Activated CD4-positive, alpha-beta T cell treated with anti-CD3 and anti-CD28 coated beads, Interleukin-2, Interleukin-4, amounts not matched to agents 100 ng/mL and 50 ng/mL, durations not matched to agents 16 hours and 8 hours (primary cell): ENCODE results near the gene LAG3.

Experiments used
- DNase-seq: peaks from one replicate; pipeline ENCODE4 v3.0.0-alpha.2; 2020; ENCODE audit warnings: low spot score

Gene LAG3

DNA sequence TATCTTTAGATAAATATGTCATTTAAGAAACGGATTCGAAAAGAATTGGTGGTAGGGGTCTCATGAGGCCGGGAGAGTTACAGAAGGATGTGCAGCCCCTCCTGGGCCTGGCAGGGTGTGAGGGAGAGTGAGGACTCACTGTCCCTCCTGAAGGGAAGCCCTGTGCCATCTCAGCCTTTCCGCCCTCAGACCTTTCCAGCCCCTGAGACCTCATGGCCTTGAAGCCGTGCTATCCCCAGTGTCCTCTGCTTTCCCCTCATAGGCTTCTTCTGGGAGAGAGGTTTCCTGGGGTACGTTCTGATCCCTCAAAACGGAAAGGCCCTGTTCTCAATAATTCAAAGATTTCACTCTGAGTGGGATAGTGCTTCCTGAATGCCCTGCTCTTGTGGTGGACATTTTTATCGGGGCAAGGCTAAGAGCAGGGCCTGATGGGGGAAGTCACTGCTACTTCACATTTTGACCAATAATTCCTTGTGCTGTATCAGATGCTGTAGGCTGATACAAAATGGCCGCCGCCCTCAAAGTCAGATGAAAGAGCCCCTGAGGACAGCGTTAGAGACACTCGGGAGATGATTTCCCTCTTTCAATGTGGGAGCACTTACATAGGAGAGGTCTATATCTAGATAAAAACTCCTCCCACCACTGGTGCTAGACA is 18.3 kb downstream of the LAG3 start:
- peak; percentile 67 for DNase-seq

DNA sequence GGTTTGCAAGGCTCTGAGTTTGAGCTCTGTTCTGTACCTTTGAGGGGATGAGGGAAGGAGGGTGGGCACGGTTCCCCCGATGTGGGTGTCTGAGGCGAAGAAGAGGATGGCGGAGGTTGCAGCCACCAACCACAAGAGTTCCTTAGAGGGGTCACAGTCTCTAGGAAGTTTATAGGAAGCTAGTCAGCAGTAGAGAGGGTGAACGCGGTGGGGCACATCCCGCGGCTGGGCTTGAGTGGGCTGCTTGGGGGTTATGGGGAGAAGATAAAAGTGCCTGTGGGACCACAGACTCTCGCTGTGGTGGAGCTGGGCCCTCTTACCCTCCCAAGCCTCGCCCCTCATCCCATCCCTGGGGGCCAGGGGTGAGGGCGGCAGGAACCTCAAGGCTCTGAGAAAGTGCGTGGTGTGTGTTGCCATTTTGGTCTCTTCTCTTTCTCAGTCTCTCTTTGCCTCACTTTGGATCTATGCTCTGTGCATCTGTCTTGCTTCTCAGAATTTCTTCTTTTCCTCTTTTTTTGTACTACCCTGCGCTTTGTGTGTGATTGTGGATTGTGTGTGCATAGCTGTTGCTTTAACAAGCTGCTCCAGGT is 19.7 kb downstream of the LAG3 start:
- no peak for DNase-seq

DNA sequence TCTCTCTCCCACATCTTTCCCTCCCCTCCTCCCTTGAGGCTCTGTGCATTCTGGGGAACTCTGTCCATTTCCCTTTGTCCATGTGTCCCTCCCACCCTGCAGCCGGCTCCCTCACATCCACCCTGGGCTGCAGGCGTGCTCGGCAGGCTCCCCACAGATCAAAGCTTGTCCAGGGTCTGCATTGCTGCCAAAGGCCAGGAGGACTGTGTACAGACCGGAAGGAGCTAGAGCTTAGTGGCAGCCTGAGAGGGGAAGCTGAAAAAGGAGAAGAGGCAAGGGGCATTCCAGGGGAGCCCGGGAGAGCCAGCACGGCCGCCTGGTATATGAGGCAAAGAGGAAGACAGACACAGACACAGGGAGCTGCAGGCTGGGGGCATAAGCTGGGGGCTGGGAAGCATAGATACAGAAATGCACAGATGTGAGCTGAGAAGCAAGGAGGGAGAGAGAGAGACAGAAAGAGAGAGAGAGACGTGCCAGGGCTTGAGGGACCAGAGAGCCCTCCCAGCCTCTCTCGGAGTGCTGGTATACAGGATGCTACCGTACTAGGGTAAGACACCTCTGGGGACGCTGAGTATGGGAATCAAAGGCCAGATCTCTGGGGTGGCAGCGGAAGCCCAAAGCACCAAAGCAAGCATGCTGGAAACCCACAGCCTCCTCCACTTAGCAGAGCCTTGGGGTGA is 20.3 kb downstream of the LAG3 start:
- DNase-seq, result peak; percentile 52

DNA sequence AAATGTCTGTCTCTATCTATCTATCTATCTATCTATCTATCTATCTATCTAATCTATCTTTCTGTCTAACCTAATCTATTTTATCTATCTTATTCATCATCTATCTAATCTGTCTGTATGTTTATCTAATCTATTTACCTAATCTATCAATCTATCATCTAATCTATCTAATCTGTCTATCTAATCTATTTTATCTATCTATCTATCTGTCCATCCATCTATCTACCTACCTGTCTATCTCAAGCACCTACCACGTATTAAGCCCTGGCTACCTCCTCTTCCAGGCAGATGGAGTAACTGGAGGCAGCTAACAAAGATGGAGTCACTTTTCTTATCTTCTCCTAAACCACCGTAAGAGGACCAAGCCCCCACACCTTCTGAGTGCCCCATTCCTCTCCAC is 22.8 kb downstream of the LAG3 start:
- DNase-seq, result no peak

DNA sequence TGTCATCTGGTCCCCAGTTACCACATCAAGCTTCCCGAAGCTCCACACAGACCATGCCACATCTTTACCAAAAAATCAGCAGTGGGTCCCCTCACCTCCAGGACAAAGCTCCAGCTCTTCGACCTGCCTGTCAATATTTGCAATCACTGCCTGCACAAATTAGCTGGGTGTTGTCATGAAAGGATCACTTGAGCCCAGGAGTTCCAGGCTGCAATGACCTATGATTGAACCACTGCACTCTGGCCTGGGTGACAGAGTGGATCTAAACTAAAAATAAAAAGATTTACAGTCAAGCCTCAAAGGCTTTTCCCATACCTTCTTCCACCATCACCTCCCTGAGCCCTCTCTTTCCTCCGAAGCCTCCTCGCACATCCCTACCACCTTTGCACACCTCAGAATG is 24.3 kb downstream of the LAG3 start:
- DNase-seq, result no peak

DNA sequence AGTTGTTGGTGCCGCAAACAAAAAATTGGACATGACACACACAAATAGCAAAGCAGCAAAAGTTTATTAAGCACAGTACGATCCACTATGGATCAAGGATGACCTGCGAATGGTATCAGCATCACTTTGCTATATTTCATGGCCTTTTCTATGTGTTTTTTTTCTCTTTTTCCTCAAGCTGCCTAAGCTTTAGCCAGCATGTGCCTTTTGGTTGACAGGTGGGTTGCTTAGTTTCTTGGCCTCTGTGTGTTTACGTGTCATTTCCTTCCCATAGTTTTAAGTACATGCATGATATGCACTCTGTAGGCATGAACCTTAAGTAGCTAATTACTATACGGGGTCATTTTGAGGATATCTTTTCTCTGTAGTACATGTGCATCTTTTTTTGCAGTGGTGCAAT is 26.8 kb downstream of the LAG3 start:
- no peak for DNase-seq

DNA sequence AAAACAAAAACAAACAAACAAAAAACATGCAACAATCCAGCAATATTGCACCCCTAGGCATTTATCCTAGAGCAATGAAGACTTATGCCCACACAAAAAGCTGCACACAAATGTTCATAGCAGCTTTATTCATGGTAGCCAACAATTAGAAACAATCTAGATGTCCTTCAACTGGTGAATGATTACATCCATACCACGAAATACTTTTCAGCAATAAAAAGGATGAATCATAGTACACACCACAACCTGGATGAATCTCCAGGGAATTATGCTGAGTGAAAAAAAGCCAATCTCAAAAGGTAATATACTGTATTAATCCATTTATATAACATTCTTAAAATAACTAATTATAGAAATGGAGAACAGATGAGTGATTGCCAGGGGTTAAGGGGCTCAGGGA is 34.9 kb downstream of the LAG3 start:
- DNase-seq, result no peak

DNA sequence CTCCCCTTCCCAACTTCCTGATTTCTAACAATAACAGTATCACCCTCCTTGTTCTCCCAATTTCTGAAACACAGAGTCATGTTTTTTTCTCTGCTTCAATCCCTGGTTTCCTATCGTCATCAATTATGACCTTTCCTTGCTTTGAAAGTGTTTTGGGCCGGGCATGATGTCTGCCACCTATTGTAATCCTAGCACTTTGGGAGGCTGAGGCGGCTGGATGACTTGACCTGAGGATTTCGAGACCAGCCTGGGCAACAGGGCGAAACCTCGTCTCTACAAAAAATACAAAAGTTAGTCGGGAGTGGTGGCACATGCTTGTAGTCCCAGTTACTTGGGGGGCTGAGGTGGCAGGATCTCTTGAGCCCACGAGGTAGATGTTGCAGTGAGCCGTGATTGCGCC is 36.7 kb downstream of the LAG3 start:
- DNase-seq, result no peak

DNA sequence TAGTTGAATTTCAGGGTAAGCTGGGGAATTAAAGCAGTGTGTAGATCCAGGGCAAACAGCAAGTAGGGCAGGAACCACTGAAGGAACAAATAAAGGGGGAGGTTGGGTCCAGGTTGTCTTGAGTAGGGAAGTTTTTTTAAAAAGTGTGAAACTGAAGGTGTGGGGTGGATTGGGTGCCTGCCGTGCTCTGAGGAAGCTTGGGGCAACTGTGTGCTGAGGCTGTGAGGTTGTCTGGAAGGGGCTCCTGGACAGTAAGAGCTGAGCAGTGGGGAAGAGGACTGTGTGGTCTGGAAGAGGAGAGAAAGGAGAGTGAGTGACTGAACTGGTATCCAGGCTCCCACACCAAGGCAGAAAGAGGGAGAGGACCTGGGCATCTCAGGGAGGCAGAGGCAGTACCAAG is 38.4 kb downstream of the LAG3 start:
- no peak for DNase-seq

DNA sequence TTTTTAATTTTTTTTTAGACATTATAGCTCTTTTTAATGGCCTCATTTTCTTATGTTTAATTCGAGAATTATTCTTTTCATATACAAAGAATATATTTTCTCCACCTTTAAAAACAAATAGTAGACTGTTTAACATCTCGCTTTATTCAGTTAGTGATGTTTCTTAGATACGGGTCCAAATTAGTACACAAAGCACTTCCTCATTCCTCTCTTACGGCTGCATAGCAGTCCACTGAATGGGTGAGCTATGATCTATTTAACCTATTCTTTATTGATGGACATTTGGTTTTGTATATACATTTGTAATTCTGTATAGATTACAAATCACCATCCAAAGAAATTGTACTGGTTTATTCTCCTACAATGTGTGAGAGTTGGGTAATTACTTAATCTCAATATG is 41.0 kb downstream of the LAG3 start:
- DNase-seq, result no peak

DNA sequence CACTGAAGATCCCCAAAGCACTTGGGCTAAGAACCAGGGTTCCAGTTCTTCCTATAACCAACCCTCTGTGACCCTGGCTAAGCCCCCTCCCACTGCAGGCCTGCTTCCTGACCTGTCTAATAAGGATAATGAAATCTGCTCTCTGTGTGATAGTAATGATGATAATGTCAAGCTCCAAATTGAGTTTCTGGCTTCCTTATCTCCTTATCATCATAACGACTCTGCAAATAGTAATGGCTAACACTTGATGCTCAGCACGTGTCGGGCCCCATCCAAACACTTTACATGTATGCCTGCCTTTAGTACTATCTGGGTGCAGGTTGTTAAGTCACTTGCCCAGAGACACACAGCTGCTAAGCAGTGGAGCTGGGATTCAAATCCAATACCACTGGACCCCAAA is 44.3 kb downstream of the LAG3 start:
- no peak for DNase-seq

DNA sequence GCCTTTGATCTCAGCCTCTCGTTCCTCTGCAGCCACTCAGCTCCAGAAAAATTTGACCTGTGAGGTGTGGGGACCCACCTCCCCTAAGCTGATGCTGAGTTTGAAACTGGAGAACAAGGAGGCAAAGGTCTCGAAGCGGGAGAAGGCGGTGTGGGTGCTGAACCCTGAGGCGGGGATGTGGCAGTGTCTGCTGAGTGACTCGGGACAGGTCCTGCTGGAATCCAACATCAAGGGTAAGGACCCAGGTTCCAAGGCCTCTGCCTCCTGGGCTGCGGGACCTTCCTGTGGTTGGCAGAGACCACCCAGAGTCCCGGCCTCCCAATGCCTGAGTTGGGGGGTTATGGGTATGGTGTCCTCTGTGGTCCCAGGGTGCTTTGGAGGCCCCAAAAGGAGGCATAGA is 44.8 kb downstream of the LAG3 start:
- DNase-seq, result no peak

DNA sequence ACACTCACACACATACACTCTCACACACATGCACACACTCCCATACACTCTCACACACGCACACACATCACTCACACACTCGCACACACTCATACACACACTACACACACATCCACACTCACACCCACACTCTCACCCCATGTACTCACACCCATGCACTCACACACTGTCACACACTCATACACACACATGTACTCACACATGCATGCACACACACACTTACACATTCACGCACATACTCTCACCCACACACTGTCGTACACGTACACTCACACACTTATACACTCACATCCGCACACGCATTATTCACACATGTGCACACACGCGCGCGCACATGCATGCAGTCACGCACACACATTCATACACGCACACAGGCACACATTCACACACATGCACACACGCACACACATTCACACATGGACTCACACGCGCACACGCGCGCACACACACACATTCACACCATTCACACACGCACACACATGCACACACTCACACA is 45.4 kb downstream of the LAG3 start:
- DNase-seq, result no peak

DNA sequence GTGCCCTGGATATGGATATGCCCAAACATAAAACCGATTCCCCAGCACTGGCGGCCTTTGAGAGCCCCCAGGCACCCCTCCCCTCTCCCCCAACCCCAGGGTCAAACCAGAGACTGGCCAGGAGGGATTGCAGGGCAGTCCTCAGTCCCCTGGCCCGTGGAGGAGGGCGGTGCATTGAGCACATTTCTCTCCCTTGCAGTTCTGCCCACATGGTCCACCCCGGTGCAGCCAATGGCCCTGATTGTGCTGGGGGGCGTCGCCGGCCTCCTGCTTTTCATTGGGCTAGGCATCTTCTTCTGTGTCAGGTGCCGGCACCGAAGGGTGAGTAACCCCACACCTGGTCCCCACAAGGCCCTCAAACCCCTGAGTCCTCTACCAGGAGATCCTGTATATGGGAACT is 45.9 kb downstream of the LAG3 start:
- DNase-seq, result no peak

DNA sequence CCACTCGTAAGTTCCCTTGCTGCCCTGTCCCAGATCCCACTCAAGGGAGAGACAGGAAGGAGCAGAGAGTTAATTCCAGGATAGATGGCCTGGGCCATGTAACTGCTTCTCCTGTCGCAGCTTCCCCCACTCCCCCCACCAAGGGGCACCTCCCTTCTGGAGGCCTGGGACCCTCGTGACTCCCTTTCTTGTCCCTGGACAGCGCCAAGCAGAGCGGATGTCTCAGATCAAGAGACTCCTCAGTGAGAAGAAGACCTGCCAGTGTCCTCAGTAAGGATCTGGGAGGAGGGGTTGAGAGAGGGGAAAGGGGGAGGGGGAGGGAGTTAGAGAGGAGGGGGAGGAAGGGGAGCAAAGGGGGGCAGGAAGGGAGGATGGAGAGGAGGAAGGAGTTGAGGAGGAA is 46.3 kb downstream of the LAG3 start:
- DNase-seq, result no peak

DNA sequence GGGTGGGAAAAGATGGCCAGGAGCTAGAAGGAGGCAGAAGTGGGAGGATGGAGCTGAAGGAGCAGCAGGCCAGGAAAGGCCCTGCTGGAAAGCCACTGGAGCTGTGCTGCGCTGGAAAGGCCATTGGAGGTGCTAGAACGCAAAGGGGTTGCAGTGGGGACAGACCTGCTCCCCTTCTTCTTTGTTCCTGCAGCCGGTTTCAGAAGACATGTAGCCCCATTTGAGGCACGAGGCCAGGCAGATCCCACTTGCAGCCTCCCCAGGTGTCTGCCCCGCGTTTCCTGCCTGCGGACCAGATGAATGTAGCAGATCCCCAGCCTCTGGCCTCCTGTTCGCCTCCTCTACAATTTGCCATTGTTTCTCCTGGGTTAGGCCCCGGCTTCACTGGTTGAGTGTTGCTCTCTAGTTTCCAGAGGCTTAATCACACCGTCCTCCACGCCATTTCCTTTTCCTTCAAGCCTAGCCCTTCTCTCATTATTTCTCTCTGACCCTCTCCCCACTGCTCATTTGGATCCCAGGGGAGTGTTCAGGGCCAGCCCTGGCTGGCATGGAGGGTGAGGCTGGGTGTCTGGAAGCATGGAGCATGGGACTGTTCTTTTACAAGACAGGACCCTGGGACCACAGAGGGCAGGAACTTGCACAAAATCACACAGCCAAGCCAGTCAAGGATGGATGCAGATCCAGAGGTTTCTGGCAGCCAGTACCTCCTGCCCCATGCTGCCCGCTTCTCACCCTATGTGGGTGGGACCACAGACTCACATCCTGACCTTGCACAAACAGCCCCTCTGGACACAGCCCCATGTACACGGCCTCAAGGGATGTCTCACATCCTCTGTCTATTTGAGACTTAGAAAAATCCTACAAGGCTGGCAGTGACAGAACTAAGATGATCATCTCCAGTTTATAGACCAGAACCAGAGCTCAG is 47.0 kb downstream of the LAG3 start:
- no peak for DNase-seq

DNA sequence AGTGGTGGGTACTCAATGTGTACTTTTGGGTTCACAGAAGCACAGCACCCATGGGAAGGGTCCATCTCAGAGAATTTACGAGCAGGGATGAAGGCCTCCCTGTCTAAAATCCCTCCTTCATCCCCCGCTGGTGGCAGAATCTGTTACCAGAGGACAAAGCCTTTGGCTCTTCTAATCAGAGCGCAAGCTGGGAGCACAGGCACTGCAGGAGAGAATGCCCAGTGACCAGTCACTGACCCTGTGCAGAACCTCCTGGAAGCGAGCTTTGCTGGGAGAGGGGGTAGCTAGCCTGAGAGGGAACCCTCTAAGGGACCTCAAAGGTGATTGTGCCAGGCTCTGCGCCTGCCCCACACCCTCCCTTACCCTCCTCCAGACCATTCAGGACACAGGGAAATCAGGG is 47.8 kb downstream of the LAG3 start:
- no peak for DNase-seq

DNA sequence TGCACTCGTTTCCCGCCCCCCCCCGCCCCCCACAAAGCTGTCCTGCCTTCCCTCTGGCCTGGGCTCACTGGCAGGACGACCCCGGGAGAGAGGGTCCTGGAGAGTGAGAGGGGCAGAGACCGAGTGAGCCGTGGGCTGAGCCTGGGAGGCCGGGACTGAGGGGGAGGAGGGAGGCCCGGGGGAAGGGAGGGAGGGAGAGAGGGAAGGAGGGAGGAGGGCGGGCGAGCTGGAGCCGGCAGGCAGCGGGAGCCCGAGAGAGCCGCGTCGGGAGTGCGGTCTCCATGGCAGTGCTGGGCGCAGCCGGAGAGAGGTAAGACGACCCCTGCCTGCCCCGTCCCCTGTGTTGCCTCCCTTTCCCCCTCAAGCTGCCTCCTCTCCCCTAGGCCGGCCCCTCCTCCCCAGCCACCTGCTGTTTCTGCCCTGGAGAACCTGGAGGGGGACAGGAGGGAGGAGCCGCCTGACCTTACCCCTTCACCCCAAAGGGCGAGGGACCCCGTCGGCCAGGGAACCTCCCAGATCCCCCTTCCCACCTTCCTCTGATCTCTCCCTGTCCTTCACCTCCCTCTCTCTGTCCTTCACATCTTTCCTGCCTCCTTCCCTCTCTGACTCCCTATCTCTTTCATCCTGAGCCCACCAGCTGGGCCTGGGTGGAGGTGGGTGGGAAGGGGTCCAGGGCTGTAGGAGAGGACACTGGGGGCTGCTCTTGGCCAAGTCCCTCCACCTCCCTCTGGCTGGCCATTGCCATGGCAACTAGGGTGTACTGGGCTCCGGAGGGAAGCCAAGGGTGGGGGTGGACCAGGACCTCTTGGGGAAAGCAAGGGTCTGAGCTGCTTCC is 49.5 kb downstream of the LAG3 start, which contains the start of gene GPR162:
TSS of gene GPR162 (plus strand) at position 231 of the 835 bp plus-strand sequence. CDS start 2,078 bp downstream, outside the sequence.
- no peak for DNase-seq

DNA sequence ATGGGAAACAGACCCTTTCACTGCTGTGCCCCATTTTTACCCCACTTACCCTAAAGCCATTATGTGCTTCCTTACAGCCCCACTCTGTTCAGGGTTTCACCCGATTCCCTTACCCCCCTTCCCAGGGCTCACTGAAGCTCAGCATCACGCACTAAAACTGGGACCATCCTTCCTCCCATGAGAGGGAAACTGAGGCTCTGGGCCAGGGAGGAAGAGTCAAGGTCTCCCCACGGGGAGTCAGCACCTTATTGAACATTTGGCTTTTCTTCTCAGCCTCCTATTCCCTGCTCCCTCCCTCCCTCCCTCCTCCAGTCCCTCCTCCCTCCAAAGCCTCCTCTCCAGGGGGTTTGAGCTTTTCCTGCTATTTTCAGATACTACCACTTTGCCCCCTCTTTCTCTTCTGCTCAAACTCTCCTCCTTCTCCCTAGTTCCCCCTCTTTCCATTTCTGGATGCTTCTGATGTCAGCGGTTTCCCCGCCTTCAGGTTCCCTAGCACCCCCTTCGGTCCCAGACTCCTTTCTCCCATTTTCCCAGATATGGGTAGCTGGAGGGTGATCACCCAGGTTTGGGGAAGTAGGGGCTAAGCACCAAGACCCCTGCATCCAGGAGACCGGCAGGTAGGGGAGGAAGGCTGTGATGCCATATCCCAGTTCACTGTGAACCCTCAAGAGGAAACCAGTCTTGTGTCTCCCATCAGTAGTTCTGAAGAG is 50.3 kb downstream of the LAG3 start:
- no peak for DNase-seq

DNA sequence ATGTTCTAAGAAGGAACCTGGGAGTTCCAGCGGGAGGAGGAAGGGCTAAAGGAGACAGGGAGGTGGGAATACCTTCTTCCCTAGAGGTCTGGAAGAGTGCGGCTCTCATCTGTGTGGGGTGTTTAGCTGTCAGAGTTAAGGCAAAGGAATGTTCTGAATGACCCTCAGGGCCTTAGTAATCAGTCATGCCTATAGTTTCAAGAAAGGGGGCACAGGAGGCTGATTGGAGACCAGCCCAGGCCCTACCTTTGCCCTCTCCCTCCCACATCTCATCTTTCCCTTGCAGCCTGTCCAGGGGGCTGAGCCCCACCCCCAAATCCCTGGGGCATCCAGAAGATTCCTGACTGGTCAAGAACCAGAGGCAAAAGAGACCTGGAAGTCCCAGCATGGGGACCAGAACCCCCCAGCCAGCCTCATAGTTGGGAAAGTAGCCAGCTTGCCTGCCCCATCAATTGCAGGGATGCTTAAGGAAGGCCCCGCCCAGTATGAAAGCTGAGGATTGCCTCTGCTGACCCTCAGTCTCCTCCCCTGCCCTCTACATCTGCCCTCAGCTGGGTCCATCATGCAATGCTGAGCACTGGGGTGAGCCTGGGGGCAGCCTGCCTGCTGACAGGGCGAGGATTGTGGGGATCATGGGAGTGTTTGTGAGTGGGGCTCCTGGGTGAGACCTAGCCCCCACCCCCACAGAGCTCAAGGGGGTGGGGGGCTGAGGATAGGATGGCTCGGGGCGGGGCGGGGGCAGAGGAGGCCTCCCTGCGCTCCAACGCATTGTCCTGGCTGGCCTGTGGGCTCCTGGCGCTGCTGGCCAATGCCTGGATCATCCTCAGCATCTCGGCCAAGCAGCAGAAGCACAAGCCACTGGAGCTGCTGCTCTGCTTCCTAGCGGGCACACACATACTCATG is 51.1 kb downstream of the LAG3 start:
- DNase-seq, result no peak
